Stimulated activated memory B cell treated with anti-CD40 and anti-IgM and Interleukin-4, amounts not matched to agents 10 μg/mL and 1 μg/mL and 100 μg/mL, for 72 hours (primary cell): ENCODE measurements around the gene SLC48A1.

Source experiments
- ATAC-seq: fragments of 150-1000 bp; cut with Tn5 transposase; 2 replicates; pipeline ENCODE4 v1.10.0; 2021
- H3K27ac Mint-ChIP-seq: one replicate; pipeline ENCODE4 v1.8.0; 2022; ENCODE audit warnings: mild to moderate bottlenecking, mixed read lengths
- H3K27me3 Mint-ChIP-seq: one replicate; pipeline ENCODE4 v1.8.0; 2022; ENCODE audit warnings: mixed read lengths
- H3K36me3 Mint-ChIP-seq: one replicate; pipeline ENCODE4 v1.8.0; 2022; ENCODE audit warnings: mixed read lengths
- H3K4me1 Mint-ChIP-seq: one replicate; pipeline ENCODE4 v1.8.0; 2022; ENCODE audit warnings: mixed read lengths
- H3K4me3 Mint-ChIP-seq: one replicate; pipeline ENCODE4 v1.8.0; 2022; ENCODE audit warnings: mild to moderate bottlenecking, moderate library complexity, mixed read lengths
- H3K9me3 Mint-ChIP-seq: one replicate; pipeline ENCODE4 v1.8.0; 2022; ENCODE audit warnings: mixed read lengths

Gene SLC48A1

GRCh38 chr12:47776471-47777143 lies 3.6 kb downstream of the SLC48A1 start:
- H3K4me1 Mint-ChIP-seq: peaks cover 64% of the 10 kb centered on the region
- no peaks in the 10 kb centered on the region for H3K27me3 Mint-ChIP-seq
- no peak for ATAC-seq
- peak overlapping the region; percentile 58 for H3K27ac Mint-ChIP-seq
- no peaks in the 10 kb centered on the region for H3K36me3 Mint-ChIP-seq
- no peaks in the 10 kb centered on the region for H3K9me3 Mint-ChIP-seq
- no peak overlapping the region for H3K4me3 Mint-ChIP-seq

DNA sequence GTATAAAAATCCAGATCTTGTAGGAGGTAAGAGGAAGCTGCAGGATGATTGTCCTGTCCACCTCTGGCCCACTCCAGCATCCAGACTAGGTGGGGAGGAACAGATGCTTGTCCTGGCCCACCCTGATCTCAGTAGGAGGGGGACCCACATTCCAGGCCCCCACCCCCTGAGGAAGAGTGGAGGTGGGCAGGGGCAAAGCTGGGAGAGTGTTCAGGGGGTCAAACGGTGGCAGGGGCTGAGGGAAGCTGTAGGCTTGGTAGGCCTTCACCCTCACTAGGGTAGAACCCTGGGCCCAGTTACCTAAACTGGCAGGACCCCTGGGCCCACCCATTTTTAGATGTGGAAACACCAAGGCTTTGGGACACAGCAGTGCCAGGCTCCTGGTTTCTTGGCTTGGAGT lies 4.1 kb downstream of the SLC48A1 start:
- Mint-ChIP-seq H3K36me3 (no peaks in the 10 kb centered on the region), H3K4me1 (peaks cover 64% of the 10 kb centered on the region), H3K27ac (peak overlapping the region; percentile 58), H3K27me3 (no peaks in the 10 kb centered on the region), H3K4me3 (no peak overlapping the region), H3K9me3 (no peaks in the 10 kb centered on the region)
- no peak for ATAC-seq

DNA sequence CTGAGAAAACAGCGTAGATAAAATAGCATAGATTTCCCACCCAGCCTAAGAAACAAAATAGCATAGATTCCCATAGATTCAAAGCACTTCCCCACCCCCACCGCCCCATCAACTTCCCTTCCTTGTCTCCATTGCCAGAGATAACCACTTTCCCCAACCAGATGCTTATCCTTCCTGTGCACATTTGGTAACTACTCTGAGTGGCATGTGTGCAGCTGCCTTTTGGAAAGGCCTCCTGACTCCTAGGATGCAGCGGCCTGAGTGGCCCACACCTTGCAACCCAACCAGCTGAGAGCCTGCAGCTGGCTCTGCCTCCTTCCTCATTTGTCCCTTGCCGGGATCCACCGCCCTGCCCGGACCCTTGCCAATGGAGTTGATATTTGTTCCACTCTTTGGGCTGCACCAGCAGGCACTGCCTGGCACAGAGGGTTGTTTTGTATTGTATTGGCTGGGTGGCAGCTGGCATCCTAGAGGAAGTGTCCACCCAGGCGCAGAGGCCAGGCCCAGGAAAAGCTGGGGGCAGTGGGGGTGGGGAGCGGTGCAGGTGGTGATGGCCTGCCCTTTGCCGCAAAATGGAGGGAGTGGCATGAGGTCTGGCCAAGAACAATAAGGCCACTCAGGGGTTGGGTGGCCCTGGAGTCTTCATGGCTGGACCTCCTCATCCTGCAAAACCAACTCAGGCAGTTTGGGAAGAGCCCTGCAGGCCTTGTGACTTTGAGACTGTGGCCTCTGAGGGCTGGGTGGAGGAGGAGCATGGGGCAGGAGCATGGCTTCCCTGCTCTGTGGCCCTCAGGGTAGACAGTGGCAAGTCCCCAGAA lies 4.9 kb downstream of the SLC48A1 start:
- Mint-ChIP-seq H3K4me3 (no peak overlapping the region), H3K36me3 (no peaks in the 10 kb centered on the region), H3K4me1 (peaks cover 58% of the 10 kb centered on the region), H3K27me3 (no peaks in the 10 kb centered on the region), H3K9me3 (no peaks in the 10 kb centered on the region), H3K27ac (no peak overlapping the region)
- no peak for ATAC-seq

- no peak for ATAC-seq
- H3K4me1 Mint-ChIP-seq: peaks cover 54% of the 10 kb centered on the region
- no peaks in the 10 kb centered on the region for H3K27me3 Mint-ChIP-seq
- no peak overlapping the region for H3K4me3 Mint-ChIP-seq
- no peaks in the 10 kb centered on the region for H3K9me3 Mint-ChIP-seq
- no peaks in the 10 kb centered on the region for H3K36me3 Mint-ChIP-seq
- no peak overlapping the region for H3K27ac Mint-ChIP-seq
Measured at GRCh38 chr12:47778881-47779280, 5.8 kb downstream of the SLC48A1 start.

DNA sequence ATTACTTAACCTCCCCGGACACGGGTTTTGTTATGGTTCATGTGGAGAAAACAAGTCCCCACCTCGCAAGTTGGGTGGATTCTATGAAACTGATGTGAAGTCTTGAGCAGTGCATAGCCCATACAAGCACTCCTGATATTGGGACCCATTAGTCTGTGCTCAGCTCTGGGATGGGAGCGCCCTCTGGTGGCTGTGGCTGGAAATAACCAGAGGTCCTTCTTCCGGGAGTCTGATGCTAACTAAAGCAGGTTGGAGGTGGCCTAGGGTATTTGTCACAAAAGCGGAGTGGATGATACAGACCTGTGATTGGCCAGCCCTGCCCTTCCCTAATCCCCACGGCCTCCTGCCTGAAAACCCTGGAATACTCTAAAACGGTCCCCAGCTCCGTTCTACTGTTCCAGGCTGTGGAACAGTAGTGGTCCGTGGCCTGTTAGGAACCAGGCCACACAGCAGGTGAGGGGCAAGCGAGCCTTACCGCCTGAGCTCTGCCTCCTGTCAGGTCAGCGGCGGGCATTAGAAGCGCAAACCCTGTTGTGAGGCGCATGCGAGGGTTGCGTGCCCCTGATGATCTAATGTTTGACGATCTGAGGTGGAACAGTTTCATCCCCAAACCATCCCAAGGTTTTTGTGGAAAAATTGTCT lies 6.4 kb downstream of the SLC48A1 start:
- Mint-ChIP-seq H3K36me3 (peaks cover 3% of the 10 kb centered on the region), H3K4me1 (peaks cover 48% of the 10 kb centered on the region), H3K4me3 (no peak overlapping the region), H3K27ac (no peak overlapping the region), H3K9me3 (no peaks in the 10 kb centered on the region), H3K27me3 (no peaks in the 10 kb centered on the region)
- peak; percentile 87 for ATAC-seq

- Mint-ChIP-seq H3K36me3 (peaks cover 9% of the 10 kb centered on the region), H3K4me1 (peaks cover 44% of the 10 kb centered on the region), H3K4me3 (no peak overlapping the region), H3K27ac (no peak overlapping the region), H3K27me3 (no peaks in the 10 kb centered on the region), H3K9me3 (no peaks in the 10 kb centered on the region)
- ATAC-seq: no peak
Measured at GRCh38 chr12:47779943-47780504, 7.0 kb downstream of the SLC48A1 start.

DNA sequence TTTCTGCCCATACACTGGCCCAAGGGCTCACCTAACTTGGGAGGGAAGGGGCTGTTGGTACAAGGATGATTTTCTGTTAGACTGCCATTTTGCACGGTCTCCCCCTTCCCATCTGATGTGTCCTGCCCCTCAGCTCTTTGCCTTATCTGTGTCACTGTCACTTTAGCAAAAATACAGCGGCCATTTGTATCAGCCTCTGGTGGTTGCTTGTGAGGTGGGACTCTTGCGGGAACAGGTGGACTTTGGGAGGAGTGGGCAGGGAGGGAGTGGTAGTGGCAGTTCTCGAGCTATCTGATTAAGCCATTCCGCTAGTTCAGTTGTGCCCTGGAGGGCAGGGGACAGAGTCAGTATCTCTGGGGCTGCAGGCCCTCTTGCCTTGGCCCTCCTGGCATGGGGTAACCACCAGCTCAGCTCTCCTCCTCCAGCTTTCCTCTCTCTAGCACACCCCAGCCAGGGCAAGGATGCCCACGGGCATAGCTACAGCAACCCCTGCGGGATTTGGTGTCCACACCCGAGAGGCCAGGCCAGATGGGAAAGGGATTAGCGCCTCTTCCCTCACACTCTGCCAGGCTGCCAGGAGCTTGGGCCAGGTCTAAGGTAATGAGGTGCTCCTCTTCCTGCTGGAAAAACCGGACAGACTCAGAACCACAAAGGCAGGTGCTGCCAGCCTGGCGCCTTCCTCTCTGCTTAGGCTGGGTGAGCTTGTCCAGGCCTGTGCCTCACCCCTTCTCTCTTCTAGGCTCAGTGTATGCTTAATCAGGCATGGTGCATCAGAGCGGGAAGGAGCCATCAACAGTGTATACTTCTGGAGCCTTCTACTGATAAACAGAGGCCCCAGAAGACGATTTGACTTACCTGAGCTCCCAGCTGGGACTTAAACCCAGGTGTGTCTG lies 8.7 kb downstream of the SLC48A1 start:
- Mint-ChIP-seq H3K4me1 (peaks cover 27% of the 10 kb centered on the region), H3K4me3 (no peak overlapping the region), H3K36me3 (peaks cover 21% of the 10 kb centered on the region), H3K27me3 (no peaks in the 10 kb centered on the region), H3K9me3 (no peaks in the 10 kb centered on the region), H3K27ac (no peak overlapping the region)
- no peak for ATAC-seq

GRCh38 chr12:47782372-47782770 lies 9.3 kb downstream of the SLC48A1 start:
- H3K4me3 Mint-ChIP-seq: no peak overlapping the region
- no peaks in the 10 kb centered on the region for H3K9me3 Mint-ChIP-seq
- no peak overlapping the region for H3K27ac Mint-ChIP-seq
- ATAC-seq: no peak
- no peaks in the 10 kb centered on the region for H3K27me3 Mint-ChIP-seq
- H3K4me1 Mint-ChIP-seq: peaks cover 21% of the 10 kb centered on the region
- H3K36me3 Mint-ChIP-seq: peaks cover 28% of the 10 kb centered on the region

DNA sequence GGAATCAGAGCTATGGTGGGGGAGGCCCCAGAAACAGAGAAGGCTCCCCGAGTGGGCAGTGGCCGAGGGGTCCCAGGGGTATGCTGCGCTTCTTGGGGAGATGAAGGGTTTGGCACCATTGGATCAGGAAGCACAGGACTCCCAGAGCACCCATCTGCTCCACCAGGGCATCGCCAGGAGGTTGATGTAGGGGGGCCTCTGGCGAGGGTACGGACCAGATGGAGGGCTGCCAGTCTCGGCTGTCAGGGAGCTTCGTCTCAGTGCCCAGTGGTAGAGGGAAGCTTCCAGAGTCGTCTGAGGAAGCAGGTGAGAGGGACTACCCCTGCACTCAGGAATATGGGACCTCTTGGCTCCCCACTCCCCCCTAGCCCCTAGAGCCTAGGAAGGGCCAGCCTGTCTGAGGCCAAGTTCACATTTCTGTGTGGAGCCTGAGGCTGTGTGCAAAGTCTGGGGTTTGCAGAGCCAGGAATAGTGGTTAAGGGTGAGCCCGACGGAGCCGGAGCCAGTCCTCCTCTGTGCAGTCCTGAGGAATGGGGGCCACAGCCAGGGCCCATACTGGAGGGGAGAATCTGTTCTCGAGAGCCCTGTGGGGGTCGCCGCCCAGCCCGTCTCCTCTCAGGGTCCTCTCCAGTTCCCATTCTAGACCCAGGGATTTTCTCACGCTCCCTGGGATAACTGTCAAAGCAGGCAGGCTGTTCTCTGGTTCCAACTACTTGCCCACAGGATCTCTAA lies 10.2 kb downstream of the SLC48A1 start:
- no peaks in the 10 kb centered on the region for H3K9me3 Mint-ChIP-seq
- H3K4me1 Mint-ChIP-seq: peaks cover 13% of the 10 kb centered on the region
- H3K36me3 Mint-ChIP-seq: peaks cover 34% of the 10 kb centered on the region
- H3K27ac Mint-ChIP-seq: no peak overlapping the region
- H3K27me3 Mint-ChIP-seq: no peaks in the 10 kb centered on the region
- ATAC-seq: no peak
- no peak overlapping the region for H3K4me3 Mint-ChIP-seq

DNA sequence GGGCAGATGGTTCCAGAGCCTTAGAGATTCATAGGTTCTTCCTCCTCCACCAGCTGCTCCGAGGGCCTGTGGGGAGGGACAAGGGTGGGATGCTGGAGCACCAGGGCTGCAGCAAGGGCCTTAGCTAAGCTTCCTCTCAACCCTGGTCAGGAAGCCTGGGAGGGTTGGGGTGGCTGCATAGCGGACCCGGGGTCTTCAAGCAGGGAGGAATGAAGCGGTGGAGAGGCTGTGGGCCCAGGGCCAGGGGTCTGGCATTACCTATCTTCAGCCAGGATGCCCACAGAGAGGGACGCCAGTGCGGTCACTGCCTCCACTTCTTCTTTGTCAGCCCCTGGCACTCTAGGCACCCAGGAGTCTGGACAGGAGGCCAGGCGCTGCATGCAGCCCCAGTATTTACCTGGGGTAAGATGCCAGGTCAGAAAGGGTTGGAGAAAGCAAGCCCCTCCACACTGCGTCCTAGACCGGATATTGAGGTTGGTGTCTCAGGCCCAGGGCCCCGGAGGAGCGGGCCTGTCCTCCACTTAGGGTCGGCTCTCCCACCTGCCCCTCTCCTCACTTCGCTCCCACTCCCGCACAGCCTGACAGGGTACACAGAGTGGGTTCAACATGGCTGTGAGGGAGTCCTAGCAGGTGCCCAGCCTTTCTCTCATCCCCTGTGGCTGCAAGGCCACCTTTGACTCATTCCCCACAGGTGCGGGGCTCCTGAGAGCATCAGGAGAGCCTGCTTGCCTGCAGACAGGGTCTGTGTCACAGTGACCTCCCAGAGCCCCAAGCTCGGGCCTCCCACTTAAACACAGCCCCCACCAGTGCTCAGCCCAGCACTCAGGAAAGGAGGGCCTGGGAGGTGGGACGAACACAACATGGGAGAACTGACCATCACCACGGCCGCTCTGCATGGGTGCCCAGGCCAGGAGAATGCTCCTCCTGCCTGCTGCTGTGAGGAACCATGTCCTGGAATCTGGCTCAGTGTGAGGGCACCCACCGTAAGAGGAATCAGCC lies 11.1 kb downstream of the SLC48A1 start:
- Mint-ChIP-seq H3K4me1 (peaks cover 9% of the 10 kb centered on the region), H3K27ac (no peak overlapping the region), H3K36me3 (peaks cover 44% of the 10 kb centered on the region)

DNA sequence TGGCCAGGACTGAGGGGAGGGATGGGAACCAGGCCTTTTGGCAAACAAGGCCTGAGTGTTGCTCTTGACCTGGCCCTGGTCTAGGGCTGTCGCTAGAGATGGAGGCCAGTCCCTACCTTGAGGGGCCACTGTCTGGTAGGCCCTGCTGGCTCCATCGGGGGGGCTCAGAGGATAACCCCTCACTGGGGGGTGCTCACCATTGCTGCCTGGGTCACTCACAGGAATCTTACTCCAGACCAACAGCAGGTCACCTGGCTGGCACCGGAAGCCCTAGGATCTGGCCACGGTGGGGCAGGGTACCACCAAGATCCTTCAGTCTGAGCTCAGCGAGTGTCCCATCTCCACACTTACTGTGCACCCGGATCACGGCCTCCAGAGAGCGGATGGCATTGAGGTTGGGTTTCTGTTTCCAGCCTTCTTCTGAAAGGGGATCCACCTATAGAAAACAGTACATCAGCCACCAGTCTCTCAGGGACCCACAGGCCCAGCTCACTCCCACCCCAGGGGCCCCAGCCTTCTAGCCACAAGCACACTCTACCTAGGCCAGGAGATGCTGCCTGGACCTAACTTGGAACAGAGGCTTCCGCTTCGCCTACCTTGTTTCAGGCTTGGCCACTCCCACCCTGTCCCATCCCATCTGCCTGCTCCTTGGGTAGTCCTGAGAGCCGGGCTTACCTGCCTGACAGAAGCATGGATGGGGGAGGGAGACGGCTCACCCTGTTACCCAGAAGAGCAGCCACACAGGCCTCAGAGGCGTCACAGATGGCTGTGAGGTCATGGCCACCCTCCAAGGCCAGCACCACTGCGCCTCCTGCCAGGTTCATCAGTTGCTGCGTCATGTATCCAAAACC lies 12.2 kb downstream of the SLC48A1 start:
- no peak for ATAC-seq
- Mint-ChIP-seq H3K36me3 (peaks cover 53% of the 10 kb centered on the region), H3K4me1 (no peaks in the 10 kb centered on the region), H3K27me3 (no peaks in the 10 kb centered on the region), H3K4me3 (no peak overlapping the region), H3K27ac (no peak overlapping the region), H3K9me3 (no peaks in the 10 kb centered on the region)

More for the DNA sequence above, 11.1 kb downstream of the SLC48A1 start:
- ATAC-seq: no peak
- no peaks in the 10 kb centered on the region for H3K9me3 Mint-ChIP-seq
- no peak overlapping the region for H3K4me3 Mint-ChIP-seq
- no peaks in the 10 kb centered on the region for H3K27me3 Mint-ChIP-seq

DNA sequence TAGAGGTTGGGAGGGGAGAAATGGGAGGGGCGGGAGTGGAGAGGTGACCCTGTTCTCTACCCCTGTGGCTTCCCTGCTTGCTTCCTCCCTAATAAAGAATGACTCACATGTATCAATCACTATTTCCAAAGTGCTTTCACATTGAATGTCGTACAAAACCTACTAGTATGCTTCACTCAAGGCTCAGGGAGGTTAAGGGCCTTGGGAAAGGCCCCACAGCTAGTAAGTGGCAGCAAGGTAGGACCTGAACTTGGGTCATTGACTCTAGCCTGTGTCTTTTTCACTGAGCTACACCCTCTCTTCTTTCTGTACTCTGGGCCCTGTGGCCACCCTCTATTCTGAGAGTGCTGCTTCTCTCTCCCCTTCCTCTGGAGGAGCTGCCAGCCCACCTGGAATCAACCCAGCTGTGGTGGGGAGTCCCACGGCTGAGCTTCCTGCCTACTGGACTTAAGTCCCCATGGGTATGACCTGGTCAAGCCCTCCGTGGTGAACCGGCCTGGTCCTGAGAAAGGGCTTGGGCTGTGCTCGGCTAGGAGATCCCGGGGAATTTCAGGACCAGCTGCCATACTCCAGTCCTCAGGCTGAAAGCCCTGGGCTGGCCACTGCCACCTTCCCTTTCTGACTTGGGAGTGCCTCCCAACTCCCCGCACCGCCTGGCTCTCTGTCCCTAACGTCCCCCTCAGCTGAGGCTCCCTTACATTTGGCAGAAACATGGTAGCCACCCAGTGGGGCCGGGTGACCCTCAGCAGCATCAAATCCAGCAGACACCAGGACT lies 13.0 kb downstream of the SLC48A1 start:
- no peak for ATAC-seq
- H3K4me1 Mint-ChIP-seq: no peaks in the 10 kb centered on the region
- H3K9me3 Mint-ChIP-seq: no peaks in the 10 kb centered on the region
- peaks cover 61% of the 10 kb centered on the region for H3K36me3 Mint-ChIP-seq
- H3K27me3 Mint-ChIP-seq: no peaks in the 10 kb centered on the region
- H3K4me3 Mint-ChIP-seq: no peak overlapping the region
- H3K27ac Mint-ChIP-seq: peak overlapping the region; percentile 30
